H1 (cell line): ENCODE results near the gene MRM3. TPM values are rescaled to one million over a fixed set of nuclear protein-coding genes. Genes with fewer than 3 reads are reported as not detected.
A peak's percentile ranks its signal among the peaks of the same experiment; 100 is the strongest.

ENCODE experiments used
- CTCF ChIA-PET: fragments of 300-600 bp; sonication (Branson Sonifier 250); formaldehyde crosslinking; loops from one replicate; lab custom pipeline; 2021; ENCODE audit not compliant: partially characterized antibody; lab: Charles Lee
- POLR2A ChIA-PET: fragments of 300-600 bp; sonication (Branson Sonifier 250); formaldehyde crosslinking; loops from one replicate; lab custom pipeline; 2021; ENCODE audit warnings: inconsistent platforms; ENCODE audit not compliant: partially characterized antibody; lab: Charles Lee
- DNase-seq, 2 experiments: peaks; one replicate each; pipeline versions ENCODE4 v3.0.0 to v3.0.0-alpha.2; 2010 to 2022; ENCODE audit warnings: low spot score in 2 of 2, low read depth in 1 of 2, mixed read lengths in 1 of 2
- FAIRE-seq: peaks from 2 replicates; lab custom pipeline; 2011; peaks lifted over from hg19 to GRCh38; lab: Jason Lieb, UNC
- H2AFZ ChIP-seq: 2 replicates; pipeline ENCODE4 v1.8.1; 2012; ENCODE audit warnings: low read length, inconsistent platforms
- H2AK5ac ChIP-seq: 2 replicates; pipeline ENCODE4 v1.6.1; 2013; ENCODE audit warnings: low read depth, low read length
- H2BK120ac ChIP-seq: replicated peaks from 2 replicates; pipeline ENCODE3; 2013; ENCODE audit warnings: low read depth, low read length, inconsistent platforms
- H2BK12ac ChIP-seq: 2 replicates; pipeline ENCODE4 v1.6.1; 2013; ENCODE audit warnings: low read depth, low read length
- H2BK15ac ChIP-seq: 2 replicates; pipeline ENCODE4 v1.6.1; 2013; ENCODE audit warnings: low read length
- H2BK20ac ChIP-seq: 2 replicates; pipeline ENCODE4 v1.6.1; 2013; ENCODE audit warnings: low read length
- H2BK5ac ChIP-seq: 2 replicates; pipeline ENCODE4 v1.6.1; 2013; ENCODE audit warnings: low read depth, low read length
- H3K14ac ChIP-seq: 2 replicates; pipeline ENCODE4 v1.6.1; 2013; ENCODE audit warnings: inconsistent platforms; ENCODE audit not compliant: insufficient read length
- H3K18ac ChIP-seq: 2 replicates; pipeline ENCODE4 v1.6.1; 2013; ENCODE audit warnings: low read length; ENCODE audit errors: extremely low read depth
- H3K23ac ChIP-seq: 2 replicates; pipeline ENCODE4 v1.6.1; 2013; ENCODE audit warnings: inconsistent platforms; ENCODE audit not compliant: insufficient read length
- H3K23me2 ChIP-seq: 2 replicates; pipeline ENCODE4 v1.6.1; 2013; ENCODE audit warnings: low read depth, low read length
- H3K27ac ChIP-seq: 2 replicates; pipeline ENCODE4 v1.6.1; 2011; ENCODE audit warnings: low read depth, low read length, inconsistent platforms
- H3K27me3 ChIP-seq, 4 experiments: replicated peaks in 1 of 4; 1 replicate in 1 of 4; 2 replicates in 3 of 4; pipeline versions ENCODE4 v1.6.1 to v1.8.1; 2011 to 2013; ENCODE audit warnings: low read length in 3 of 4, mild to moderate bottlenecking in 3 of 4, inconsistent platforms in 2 of 4, mixed read lengths in 2 of 4, moderate library complexity in 1 of 4; ENCODE audit not compliant: control insufficient read depth in 3 of 4, insufficient read depth in 3 of 4; ENCODE audit errors: extremely low read depth in 1 of 4
- H3K36me3 ChIP-seq, 4 experiments: 2 replicates each; pipeline versions ENCODE4 v1.6.1 to v1.8.1; 2011 to 2013; ENCODE audit warnings: mild to moderate bottlenecking in 4 of 4, low read length in 3 of 4, moderate library complexity in 2 of 4, control low read depth in 1 of 4, inconsistent platforms in 1 of 4; ENCODE audit not compliant: insufficient read depth in 4 of 4, control insufficient read depth in 2 of 4
- H3K4ac ChIP-seq: replicated peaks from 2 replicates; pipeline ENCODE3; 2013; ENCODE audit warnings: low read length, low read depth, mixed read lengths, inconsistent platforms; ENCODE audit not compliant: insufficient read length
- H3K4me1 ChIP-seq, 4 experiments: replicated peaks in 1 of 4; 1 replicate in 1 of 4; 2 replicates in 3 of 4; pipeline versions ENCODE4 v1.6.1 to v1.8.1; 2011 to 2013; ENCODE audit warnings: low read length in 3 of 4, inconsistent platforms in 2 of 4, mixed read lengths in 1 of 4; ENCODE audit not compliant: insufficient read depth in 4 of 4, control insufficient read depth in 3 of 4
- H3K4me2 ChIP-seq, 2 experiments: 2 replicates each; pipeline versions ENCODE4 v1.6.1 to v1.8.1; 2011 to 2013; ENCODE audit warnings: low read depth in 2 of 2, low read length in 2 of 2, control low read depth in 1 of 2, inconsistent platforms in 1 of 2, mild to moderate bottlenecking in 1 of 2; ENCODE audit not compliant: insufficient read depth in 1 of 2
- H3K4me3 ChIP-seq, 4 experiments: fragments of 200-600, 300-600 bp in 1 of 4; sonication (generic), shearing (Covaris generic), sonication (Bioruptor Twin) in 1 of 4; 2 replicates each; pipeline versions ENCODE4 v1.5.1 to v1.8.1; 2011 to 2016; ENCODE audit warnings: low read length in 4 of 4, low read depth in 3 of 4, control low read depth in 2 of 4, inconsistent platforms in 2 of 4, mild to moderate bottlenecking in 2 of 4, mixed read lengths in 1 of 4, moderate library complexity in 1 of 4; ENCODE audit not compliant: insufficient read depth in 2 of 4; ENCODE audit errors: extremely low read depth in 1 of 4
- H3K56ac ChIP-seq: replicated peaks from 2 replicates; pipeline ENCODE3; 2013; ENCODE audit warnings: low read depth, mild to moderate bottlenecking, mixed read lengths, low read length, inconsistent platforms; ENCODE audit not compliant: insufficient read length
- H3K79me1 ChIP-seq: 2 replicates; pipeline ENCODE4 v1.6.1; 2013; ENCODE audit warnings: low read depth, low read length, control low read depth
- H3K79me2 ChIP-seq, 2 experiments: 2 replicates each; pipeline versions ENCODE4 v1.6.1 to v1.8.1; 2012 to 2013; ENCODE audit warnings: low read length in 2 of 2, mild to moderate bottlenecking in 2 of 2, inconsistent platforms in 1 of 2; ENCODE audit not compliant: insufficient read depth in 2 of 2, control insufficient read depth in 1 of 2
- H3K9ac ChIP-seq, 4 experiments: replicated peaks in 1 of 4; 1 replicate in 1 of 4; 2 replicates in 3 of 4; pipeline versions ENCODE4 v1.6.1 to v1.8.1; 2011 to 2013; ENCODE audit warnings: low read depth in 3 of 4, low read length in 3 of 4, control low read depth in 2 of 4, mild to moderate bottlenecking in 2 of 4, moderate library complexity in 2 of 4, inconsistent platforms in 1 of 4; ENCODE audit errors: extremely low read depth in 1 of 4
- H3K9me3 ChIP-seq, 2 experiments: 2 replicates each; pipeline versions ENCODE4 v1.6.1 to v1.8.1; 2012 to 2013; ENCODE audit warnings: mild to moderate bottlenecking in 2 of 2, moderate library complexity in 2 of 2, control low read depth in 1 of 2, inconsistent platforms in 1 of 2, low read depth in 1 of 2, low read length in 1 of 2, mixed read lengths in 1 of 2; ENCODE audit not compliant: insufficient read depth in 2 of 2
- H4K20me1 ChIP-seq, 2 experiments: replicated peaks in 1 of 2; 2 replicates each; pipeline versions ENCODE3 to v1.8.1; 2011 to 2013; ENCODE audit warnings: inconsistent platforms in 2 of 2, low read length in 2 of 2, mild to moderate bottlenecking in 1 of 2; ENCODE audit not compliant: insufficient read depth in 2 of 2, control insufficient read depth in 1 of 2
- H4K5ac ChIP-seq: 2 replicates; pipeline ENCODE4 v1.6.1; 2013; ENCODE audit warnings: low read length, low read depth, mixed read lengths, inconsistent platforms; ENCODE audit not compliant: insufficient read length
- H4K8ac ChIP-seq: 2 replicates; pipeline ENCODE4 v1.8.0; 2013; ENCODE audit warnings: mild to moderate bottlenecking, moderate library complexity, low read length, inconsistent platforms; ENCODE audit not compliant: insufficient read depth; ENCODE audit errors: extremely low read depth
- H4K91ac ChIP-seq: replicated peaks from 2 replicates; pipeline ENCODE3; 2013; ENCODE audit warnings: low read length, mixed read lengths, inconsistent platforms; ENCODE audit not compliant: insufficient read length
- BACH1 ChIP-seq: IDR thresholded peaks from 2 replicates; pipeline ENCODE4 v1.6.1; 2012; ENCODE audit warnings: low read length, improper control_type of control experiment
- BCL11A ChIP-seq, 2 experiments: IDR thresholded peaks; one replicate each; pipeline ENCODE4 v1.6.1; 2011; ENCODE audit warnings: low read depth in 2 of 2, low read length in 2 of 2, mild to moderate bottlenecking in 2 of 2
- CBX5 ChIP-seq: fragments of 300-800, 300-1000 bp; sonication (generic); IDR thresholded peaks from 2 replicates; pipeline ENCODE4 v1.7.1; 2016; ENCODE audit warnings: antibody characterized with exemption, low read length, low read depth
- EGR1 ChIP-seq: IDR thresholded peaks from 2 replicates; pipeline ENCODE4 v1.6.1; 2011; ENCODE audit warnings: low read depth, low read length, borderline replicate concordance
- EP300 ChIP-seq, 2 experiments: IDR thresholded peaks; 1 replicate in 1 of 2; 2 replicates in 1 of 2; pipeline ENCODE4 v1.6.1; 2011 to 2012; ENCODE audit warnings: low read depth in 2 of 2, low read length in 2 of 2, mild to moderate bottlenecking in 2 of 2, borderline replicate concordance in 1 of 2, inconsistent platforms in 1 of 2, moderate library complexity in 1 of 2
- NRF1 ChIP-seq: IDR thresholded peaks from 2 replicates; pipeline ENCODE4 v1.6.1; 2011; ENCODE audit warnings: mild to moderate bottlenecking, low read depth, low read length, improper control_type of control experiment
- RFX5 ChIP-seq: IDR thresholded peaks from 2 replicates; pipeline ENCODE4 v1.6.1; 2011; ENCODE audit warnings: low read depth, low read length, improper control_type of control experiment, borderline replicate concordance
- SP2 ChIP-seq: IDR thresholded peaks from 2 replicates; pipeline ENCODE4 v1.6.1; 2012; ENCODE audit warnings: mild to moderate bottlenecking, low read length, inconsistent platforms
- SP4 ChIP-seq: IDR thresholded peaks from 2 replicates; pipeline ENCODE4 v1.6.1; 2012; ENCODE audit warnings: low read length, inconsistent platforms
- SUZ12 ChIP-seq: fragments of 200-600 bp; sonication (generic); IDR thresholded peaks from 2 replicates; pipeline ENCODE4 v1.6.1; 2012; ENCODE audit warnings: mild to moderate bottlenecking, inconsistent platforms, low read length, moderate library complexity, mixed read lengths
- YY1 ChIP-seq: IDR thresholded peaks from 2 replicates; pipeline ENCODE4 v1.6.1; 2011; ENCODE audit warnings: low read depth, mild to moderate bottlenecking, low read length
- WGBS, 2 experiments: shearing (Covaris generic) in 1 of 2; methylation state at CpG; one replicate each; pipeline versions ENCODE4 v1.1.6 to v1.1.7; 2013 to 2015; ENCODE audit warnings: low lambda C conversion rate in 2 of 2, mixed read lengths in 2 of 2, inconsistent platforms in 1 of 2, low coverage in 1 of 2, missing lambda C conversion rate in 1 of 2; ENCODE audit not compliant: insufficient replicate concordance in 2 of 2, insufficient coverage in 1 of 2, insufficient read length in 1 of 2; ENCODE audit errors: extremely low coverage in 1 of 2, missing lambda C conversion rate in 1 of 2; 5-methylcytosine and 5-hydroxymethylcytosine counted together
- polyA plus RNA-seq, 7 experiments: library from polyadenylated mRNA; depleted of rRNA in 3 of 7; stranded (reverse) in 5 of 7; unstranded in 2 of 7; fragments of >200 nt in 5 of 7; fragments of 200-250 nt in 2 of 7; gene quantifications; 1 replicate in 5 of 7; 2 replicates in 1 of 7; 4 replicates in 1 of 7; pipeline versions ENCODE4 v1.2.1 to v1.2.3, GENCODE V29; 2011 to 2013; ENCODE audit warnings: missing spikeins in 2 of 7, mixed read lengths in 2 of 7
- total RNA-seq: library from RNA; stranded (reverse); fragmentation: NEBNext Ultra II Directional; extraction: Animal tissue kit (Norgen Biotek cat#: 25700); gene quantifications from 2 replicates; pipeline ENCODE4 v1.2.1, GENCODE V29; 2021
- TF ChIP-seq, protein P1 (sequence below), 3 experiments: IDR thresholded peaks; 1 replicate in 2 of 3; 2 replicates in 1 of 3; pipeline versions ENCODE4 v1.5.1 to v1.6.1; 2011; ENCODE audit warnings: low read length in 3 of 3, mild to moderate bottlenecking in 3 of 3, inconsistent platforms in 2 of 3, low read depth in 1 of 3, moderate library complexity in 1 of 3; ENCODE audit not compliant: insufficient read depth in 1 of 3; ENCODE audit errors: control extremely low read depth in 1 of 3

MRM3 gene
- total and polyA plus RNA-seq, 2 of the 8 experiments (the other 6 are each of a cell fraction or from before 2014, with no cell fraction given), result 10.1 to 20.8 TPM

DNA sequence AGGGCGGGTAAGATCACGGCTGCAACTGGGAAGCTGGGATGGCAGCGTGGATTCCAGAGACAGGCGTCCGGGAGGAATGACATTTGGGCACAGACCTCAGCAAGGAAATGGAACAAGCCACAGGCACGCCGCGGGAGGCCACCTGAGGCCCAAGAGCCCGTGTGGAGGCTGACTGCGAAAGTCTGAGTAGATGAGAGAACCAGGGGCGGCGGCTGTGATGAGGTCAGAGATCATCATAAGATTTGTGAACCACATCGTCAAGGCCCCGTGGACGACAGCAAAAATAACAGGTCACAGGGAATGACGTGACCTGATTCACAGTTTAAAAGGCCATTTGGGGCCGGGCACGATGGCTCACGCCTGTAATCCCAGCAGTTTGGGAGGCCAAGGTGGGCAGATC, 48.2 kb downstream of the MRM3 start:
- Histone ChIP-seq H3K9me3 (no peaks in the 10 kb centered on the region), H3K18ac (no peak overlapping the region), H4K5ac (no peak overlapping the region), H4K20me1 (peaks cover 2 to 4% of the 10 kb centered on the region in 2 experiments), H3K4ac (no peak overlapping the region), H3K27me3 (no peaks in the 10 kb centered on the region), H4K91ac (no peak overlapping the region), H2AFZ (no peak overlapping the region), H3K4me2 (no peak overlapping the region), H2BK15ac (no peak overlapping the region), H3K27ac (no peak overlapping the region), H3K4me1 (no peaks in the 10 kb centered on the region; a peak in 3 of 7 replicates), H3K14ac (no peak overlapping the region), H3K9ac (no peak overlapping the region), H2BK20ac (no peak overlapping the region), H3K23me2 (no peaks in the 10 kb centered on the region), H3K79me1 (peaks cover 13% of the 10 kb centered on the region), H4K8ac (peak overlapping the region; percentile 68; the same call in 1 of the 2 replicates), H2BK12ac (no peak overlapping the region), H3K36me3 (peaks cover 0 to 3% (median 0%) of the 10 kb centered on the region in 4 experiments; a peak in 2 of 8 replicates), H2AK5ac (no peak overlapping the region), H3K79me2 (peaks cover 0 to 24% of the 10 kb centered on the region in 2 experiments; a peak in 2 of 4 replicates), H3K4me3 (no peak overlapping the region), H2BK120ac (no peak overlapping the region), H2BK5ac (no peak overlapping the region), H3K23ac (no peak overlapping the region), H3K56ac (no peak overlapping the region)
- 95% methylated on average over 19 of the region's 19 CpGs; no CpG with 5 or more reads in 1 of the 2 experiments for WGBS, 2 experiments
- CTCF ChIA-PET, result no interaction called here
- POLR2A ChIA-PET, result interaction anchor here (1.3 kb wide), 1 partner anchor 16 kb away, joined by 4 read pairs; no protein-coding TSS in a partner anchor
- FAIRE-seq (no peak), DNase-seq (no peak)
- TF ChIP-seq, protein P1, sequence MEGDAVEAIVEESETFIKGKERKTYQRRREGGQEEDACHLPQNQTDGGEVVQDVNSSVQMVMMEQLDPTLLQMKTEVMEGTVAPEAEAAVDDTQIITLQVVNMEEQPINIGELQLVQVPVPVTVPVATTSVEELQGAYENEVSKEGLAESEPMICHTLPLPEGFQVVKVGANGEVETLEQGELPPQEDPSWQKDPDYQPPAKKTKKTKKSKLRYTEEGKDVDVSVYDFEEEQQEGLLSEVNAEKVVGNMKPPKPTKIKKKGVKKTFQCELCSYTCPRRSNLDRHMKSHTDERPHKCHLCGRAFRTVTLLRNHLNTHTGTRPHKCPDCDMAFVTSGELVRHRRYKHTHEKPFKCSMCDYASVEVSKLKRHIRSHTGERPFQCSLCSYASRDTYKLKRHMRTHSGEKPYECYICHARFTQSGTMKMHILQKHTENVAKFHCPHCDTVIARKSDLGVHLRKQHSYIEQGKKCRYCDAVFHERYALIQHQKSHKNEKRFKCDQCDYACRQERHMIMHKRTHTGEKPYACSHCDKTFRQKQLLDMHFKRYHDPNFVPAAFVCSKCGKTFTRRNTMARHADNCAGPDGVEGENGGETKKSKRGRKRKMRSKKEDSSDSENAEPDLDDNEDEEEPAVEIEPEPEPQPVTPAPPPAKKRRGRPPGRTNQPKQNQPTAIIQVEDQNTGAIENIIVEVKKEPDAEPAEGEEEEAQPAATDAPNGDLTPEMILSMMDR (IDR thresholded peaks at IDR 0.05; ENCODE audit: control extremely low read depth in 1 of 3, insufficient read depth in 1 of 3, low read depth in 1 of 3, low read length in 3 of 3), result no peak
- TF ChIP-seq YY1 (no peak), BCL11A (IDR thresholded peaks at IDR 0.05; ENCODE audit: low read depth in 2 of 2, low read length in 2 of 2) (no peak), RFX5 (no peak), EGR1 (no peak), NRF1 (no peak), BACH1 (no peak), SUZ12 (no peak), SP2 (no peak), CBX5 (no peak), EP300 (IDR thresholded peaks at IDR 0.05; ENCODE audit: borderline replicate concordance in 1 of 2, low read depth in 2 of 2, low read length in 2 of 2) (no peak), SP4 (no peak)
